Measurements from ENCODE around the gene GJB3. TPM values are rescaled to one million over a fixed set of nuclear protein-coding genes. Genes with fewer than 3 reads are reported as not detected.

The GJB3 gene
- total RNA-seq, 1 experiment from 2014 or later: 46.7 TPM

GRCh38 chr1:34744851-34745250 is 36.2 kb upstream of the GJB3 start:
- H3K9me3 ChIP-seq (ENCODE audit: control insufficient read depth in 1 of 2, insufficient read depth in 1 of 2, low read depth in 1 of 2, low read length in 2 of 2): no peaks in the 10 kb centered on the region
- TF ChIP-seq CTCF (IDR thresholded peaks at IDR 0.05 in 2 of 3, conservative IDR thresholded peaks at IDR 0.05 in 1 of 3; ENCODE audit: borderline replicate concordance in 1 of 3, insufficient read depth in 1 of 3, low read depth in 2 of 3, low read length in 2 of 3) (no peak), POLR2AphosphoS5 (IDR thresholded peaks at IDR 0.05; ENCODE audit: low read depth, low read length) (no peak), YY1 (IDR thresholded peaks at IDR 0.05; ENCODE audit: extremely low read depth, insufficient replicate concordance, low read depth, low read length) (no peak), CBX3 (IDR thresholded peaks at IDR 0.05; ENCODE audit: low read depth) (no peak), REST (IDR thresholded peaks at IDR 0.05; ENCODE audit: low read depth) (no peak), CEBPB (IDR thresholded peaks at IDR 0.05; ENCODE audit: low read depth) (no peak), JUND (IDR thresholded peaks at IDR 0.05) (no peak), ATF3 (IDR thresholded peaks at IDR 0.05) (no peak), SIN3A (IDR thresholded peaks at IDR 0.05; ENCODE audit: low read depth) (no peak), POLR2A (IDR thresholded peaks at IDR 0.05; ENCODE audit: borderline replicate concordance, extremely low read depth, insufficient read depth, insufficient read length) (no peak)
- H3K4me2 ChIP-seq (ENCODE audit: low read length): no peak overlapping the region
- no peaks in the 10 kb centered on the region for H4K20me1 ChIP-seq (ENCODE audit: insufficient read depth)
- no peak overlapping the region for H3K27ac ChIP-seq (ENCODE audit: low read depth, low read length)
- ChIA-PET POLR2A (no interaction called here), CTCF (interaction anchor here (0.6 kb wide), 1 partner anchor 1112 kb away, joined by 3 read pairs; no protein-coding TSS in a partner anchor), RAD21 (ENCODE audit: low non-redundant PET in 1 of 2, low total read pairs in 2 of 2, uncharacterized antibody in 2 of 2, unreplicated experiment in 2 of 2) (no interaction called here)
- ATAC-seq (no peak), DNase-seq (ENCODE audit: low read depth, low spot score) (no peak)
- H3K79me2 ChIP-seq (ENCODE audit: insufficient read depth, low read length): no peaks in the 10 kb centered on the region
- no TSS peak for BruUV-seq (replicated peaks)
- no peak overlapping the region for H3K4me3 ChIP-seq (replicated peaks in 1 of 2; ENCODE audit: low read depth in 1 of 2, low read length in 2 of 2)
- no peaks in the 10 kb centered on the region for H3K9me2 ChIP-seq (ENCODE audit: insufficient read depth)
- H3K36me3 ChIP-seq (ENCODE audit: control insufficient read depth in 1 of 2, insufficient read depth in 2 of 2, low read length in 2 of 2): no peaks in the 10 kb centered on the region
- no peaks in the 10 kb centered on the region for H3K27me3 ChIP-seq (ENCODE audit: insufficient read depth, low read length)
- no peak overlapping the region for H3K9ac ChIP-seq (ENCODE audit: low read length)
- no peak overlapping the region for H2AFZ ChIP-seq (ENCODE audit: low read depth, low read length, poor library complexity, severe bottlenecking)
- H3K4me1 ChIP-seq (ENCODE audit: control insufficient read depth in 1 of 2, insufficient read depth in 2 of 2, low read length in 2 of 2): peaks cover 3 to 12% of the 10 kb centered on the region in 2 experiments; a peak in 3 of 4 replicates
- intact Hi-C loops (cut with micrococcal nuclease): loop anchor here (5.0 to 10.0 kb wide), 3 partner anchors 63 to 1113 kb away; no protein-coding TSS in a partner anchor

All from HCT116 (cell line).